ENCODE measurements around the gene PNN. TPM values are rescaled to one million over a fixed set of nuclear protein-coding genes. Genes with fewer than 3 reads are reported as not detected.
"Not testable (repeated sequence)": the region's sequence is repeated elsewhere in the genome, so short reads cannot be mapped to it uniquely, and the experiment has no call there.

The PNN gene
- 10 to 100 TPM; 19.6 to 43.1 (median 37.1) TPM for total RNA-seq

DNA sequence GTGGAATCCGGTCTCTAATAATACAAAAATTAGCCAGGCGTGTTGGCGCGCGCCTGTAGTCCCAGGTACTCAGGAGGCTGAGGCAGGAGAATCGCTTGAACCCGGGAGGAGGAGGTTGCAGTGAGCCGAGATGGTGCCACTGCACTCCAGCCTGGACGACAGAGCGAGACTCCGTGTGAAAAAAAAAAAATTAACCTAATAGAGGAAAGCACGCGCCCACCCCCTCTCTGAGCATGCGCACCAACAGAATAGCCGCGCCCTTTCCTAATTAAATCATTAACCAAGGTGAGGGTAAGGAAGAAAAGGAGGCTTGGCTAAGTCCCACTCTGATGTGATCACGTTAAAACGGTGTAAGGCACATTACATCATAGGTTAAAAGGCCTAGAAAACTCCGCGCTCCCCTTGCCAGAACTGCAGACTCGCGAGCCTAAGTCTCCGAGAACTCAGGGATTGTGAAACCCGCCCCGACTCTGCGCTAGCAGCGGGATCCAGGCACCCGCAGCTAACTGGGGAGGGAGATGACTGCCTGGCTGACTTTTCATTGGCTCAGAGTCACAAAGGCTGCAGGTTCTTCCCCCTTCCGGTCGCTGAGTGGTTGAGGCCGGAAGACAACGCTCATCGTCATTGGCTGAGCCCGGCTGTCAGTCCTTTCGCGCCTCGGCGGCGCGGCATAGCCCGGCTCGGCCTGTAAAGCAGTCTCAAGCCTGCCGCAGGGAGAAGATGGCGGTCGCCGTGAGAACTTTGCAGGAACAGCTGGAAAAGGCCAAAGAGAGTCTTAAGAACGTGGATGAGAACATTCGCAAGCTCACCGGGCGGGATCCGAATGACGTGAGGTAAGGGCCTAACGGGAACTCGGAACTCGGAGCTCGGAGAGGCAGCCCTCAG, at the start of gene PNN:
PNN (plus strand) TSS at position 695 of the 885 bp plus-strand sequence; CDS start at position 721, 26 bp downstream.
- peak; percentile 98 for ATAC-seq
- Histone ChIP-seq H3K27me3 (no peaks in the 10 kb centered on the region), H3K36me3 (peaks cover 5 to 34% of the 10 kb centered on the region in 2 donors), H3K4me1 (peaks cover 5 to 36% (median 11%) of the 10 kb centered on the region in 3 donors), H3K27ac (peak within 1 kb of the TSS; percentile 90 to 96 (median 94)), H3K9me3 (no peaks in the 10 kb centered on the region), H3K4me3 (peak within 1 kb of the TSS; percentile 57 to 89)
- WGBS, 2 donors (ENCODE audit: low coverage in 1 of 2): 0 to 1% methylated on average over 2 to 25 of the region's 56 CpGs
- TF ChIP-seq POLR2AphosphoS5 (IDR thresholded peaks at IDR 0.05) (peak; percentile 95), EP300 (IDR thresholded peaks at IDR 0.05) (no peak), POLR2A (IDR thresholded peaks at IDR 0.05) (peak; percentile 84 to 87)
- TF ChIP-seq, protein P1, sequence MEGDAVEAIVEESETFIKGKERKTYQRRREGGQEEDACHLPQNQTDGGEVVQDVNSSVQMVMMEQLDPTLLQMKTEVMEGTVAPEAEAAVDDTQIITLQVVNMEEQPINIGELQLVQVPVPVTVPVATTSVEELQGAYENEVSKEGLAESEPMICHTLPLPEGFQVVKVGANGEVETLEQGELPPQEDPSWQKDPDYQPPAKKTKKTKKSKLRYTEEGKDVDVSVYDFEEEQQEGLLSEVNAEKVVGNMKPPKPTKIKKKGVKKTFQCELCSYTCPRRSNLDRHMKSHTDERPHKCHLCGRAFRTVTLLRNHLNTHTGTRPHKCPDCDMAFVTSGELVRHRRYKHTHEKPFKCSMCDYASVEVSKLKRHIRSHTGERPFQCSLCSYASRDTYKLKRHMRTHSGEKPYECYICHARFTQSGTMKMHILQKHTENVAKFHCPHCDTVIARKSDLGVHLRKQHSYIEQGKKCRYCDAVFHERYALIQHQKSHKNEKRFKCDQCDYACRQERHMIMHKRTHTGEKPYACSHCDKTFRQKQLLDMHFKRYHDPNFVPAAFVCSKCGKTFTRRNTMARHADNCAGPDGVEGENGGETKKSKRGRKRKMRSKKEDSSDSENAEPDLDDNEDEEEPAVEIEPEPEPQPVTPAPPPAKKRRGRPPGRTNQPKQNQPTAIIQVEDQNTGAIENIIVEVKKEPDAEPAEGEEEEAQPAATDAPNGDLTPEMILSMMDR (IDR thresholded peaks at IDR 0.05): peak in 2 of 4 experiments; percentile 9 to 21

DNA sequence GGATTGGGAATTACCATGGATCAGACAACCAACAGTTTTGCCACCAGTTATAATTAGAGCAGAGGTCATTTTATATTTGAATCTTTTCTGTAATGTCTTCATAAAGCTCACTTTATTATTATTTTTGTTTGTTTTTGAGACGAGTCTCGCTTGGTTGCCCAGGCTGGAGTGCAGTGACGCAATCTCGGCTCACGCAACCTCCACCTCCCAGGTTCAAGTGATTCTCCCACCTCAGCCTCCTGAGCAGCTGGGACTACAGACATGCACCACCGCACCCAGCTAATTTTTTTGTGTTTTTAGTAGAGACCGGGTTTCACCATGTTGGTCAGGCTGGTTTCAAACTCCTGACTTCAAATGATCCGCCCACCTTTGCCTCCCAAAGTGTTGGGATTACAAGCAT, 37.2 kb upstream of the PNN start:
- peak overlapping the region; percentile 8 to 66 (median 39) for H3K27ac ChIP-seq

DNA sequence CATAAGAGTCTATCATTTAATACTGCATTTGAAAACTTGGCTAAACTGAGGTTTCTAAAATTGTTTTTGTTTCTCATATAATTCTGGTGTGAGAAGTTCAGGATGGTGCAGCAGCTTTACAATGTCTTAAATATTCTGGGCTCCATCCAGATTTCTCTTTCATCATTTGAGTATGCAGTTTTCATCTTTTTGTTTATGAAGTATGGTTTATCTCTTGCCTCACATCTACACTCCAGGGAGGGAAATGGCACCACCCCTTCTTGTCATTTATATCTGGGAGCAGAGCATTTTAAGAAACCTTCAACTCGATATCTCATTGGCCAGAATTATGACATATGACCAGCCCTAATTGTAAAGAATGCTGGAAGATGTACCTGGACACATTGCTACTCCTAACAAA, 36.6 kb upstream of the PNN start:
- WGBS, 2 donors (ENCODE audit: low coverage in 1 of 2): 33 to 40% methylated on average over 1 of the region's 1 CpG
- ATAC-seq: no peak
- no peak for TF ChIP-seq POLR2AphosphoS5 (IDR thresholded peaks at IDR 0.05)
- TF ChIP-seq EP300 (IDR thresholded peaks at IDR 0.05): no peak
- TF ChIP-seq POLR2A (IDR thresholded peaks at IDR 0.05): no peak
- H3K9me3 ChIP-seq: no peaks in the 10 kb centered on the region
- peaks cover 0 to 27% (median 0%) of the 10 kb centered on the region in 3 donors for H3K4me1 ChIP-seq
- H3K4me3 ChIP-seq: no peak overlapping the region
- no peaks in the 10 kb centered on the region for H3K27me3 ChIP-seq
- H3K27ac ChIP-seq: peak overlapping the region in 2 of 4 donors; percentile 66
- H3K36me3 ChIP-seq: peaks cover 0 to 88% of the 10 kb centered on the region in 2 donors

More for the DNA sequence above, 37.2 kb upstream of the PNN start:
- not testable (repeated sequence) for H3K9me3 ChIP-seq, ATAC-seq, H3K4me3 ChIP-seq, H3K27me3 ChIP-seq
- Histone ChIP-seq H3K36me3 (peaks cover 0 to 86% of the 10 kb centered on the region in 2 donors), H3K4me1 (peaks cover 0 to 27% (median 0%) of the 10 kb centered on the region in 3 donors)
- WGBS, 2 donors (ENCODE audit: low coverage in 1 of 2): 90 to 97% methylated on average over 5 to 8 of the region's 8 CpGs

DNA sequence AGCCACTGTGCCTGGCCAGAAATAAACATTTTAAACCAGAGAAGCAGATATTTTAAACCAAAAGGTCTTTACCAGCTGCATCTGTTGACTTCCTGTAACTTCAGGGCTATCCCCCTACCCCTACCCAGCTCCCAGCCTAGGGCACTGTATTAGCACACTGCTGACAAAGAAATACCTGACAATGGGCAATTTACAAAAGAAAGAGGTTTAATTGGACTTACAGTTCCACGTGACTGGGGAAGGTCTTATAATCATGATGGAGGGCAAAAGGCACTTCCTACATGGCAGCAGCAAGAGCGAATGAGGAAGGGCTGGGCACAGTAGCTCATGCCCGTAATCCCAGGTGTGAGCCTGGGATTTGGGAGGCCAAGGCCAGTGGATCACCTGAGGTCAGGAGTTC, 34.9 kb upstream of the PNN start:
- Histone ChIP-seq H3K27me3 (no peaks in the 10 kb centered on the region), H3K4me3 (no peak overlapping the region), H3K36me3 (peaks cover 0 to 78% of the 10 kb centered on the region in 2 donors), H3K27ac (peak overlapping the region in 2 of 4 donors; percentile 5 to 36), H3K9me3 (no peaks in the 10 kb centered on the region), H3K4me1 (peaks cover 0 to 23% (median 0%) of the 10 kb centered on the region in 3 donors)
- TF ChIP-seq EP300 (IDR thresholded peaks at IDR 0.05) (no peak), POLR2AphosphoS5 (IDR thresholded peaks at IDR 0.05) (no peak), POLR2A (IDR thresholded peaks at IDR 0.05) (no peak)
- TF ChIP-seq, protein P1 (IDR thresholded peaks at IDR 0.05): no peak
- 85 to 100% methylated on average over 1 to 3 of the region's 3 CpGs for WGBS, 2 donors (ENCODE audit: low coverage in 1 of 2)
- no peak for ATAC-seq

DNA sequence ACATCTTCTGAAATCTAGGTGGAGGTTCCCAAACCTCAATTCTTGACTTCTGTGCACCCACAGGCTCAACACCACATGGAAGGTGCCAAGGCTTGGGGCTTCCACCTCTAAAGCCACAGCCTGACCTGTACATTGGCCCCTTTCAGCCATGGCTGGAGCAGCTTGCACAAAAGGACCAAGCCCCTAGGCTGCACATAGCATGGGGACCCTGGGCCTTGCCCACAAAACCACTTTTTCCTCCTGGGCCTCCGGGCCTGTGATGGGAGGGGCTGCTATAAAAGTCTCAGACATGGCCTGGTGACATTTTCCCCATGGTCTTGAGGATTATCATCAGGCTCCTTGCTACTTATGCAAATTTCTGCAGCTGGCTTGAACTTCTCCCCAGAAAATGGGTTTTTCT, 33.4 kb upstream of the PNN start:
- not testable (repeated sequence) for ATAC-seq, H3K27me3 ChIP-seq, H3K4me3 ChIP-seq, H3K9me3 ChIP-seq, H3K27ac ChIP-seq
- H3K4me1 ChIP-seq: peaks cover 0 to 10% (median 0%) of the 10 kb centered on the region in 3 donors
- peaks cover 0 to 74% of the 10 kb centered on the region in 2 donors for H3K36me3 ChIP-seq
- WGBS, 2 donors (ENCODE audit: low coverage in 1 of 2): 100% methylated on average over 1 of the region's 1 CpG; no CpG with 5 or more reads in 1 of the 2 donors

DNA sequence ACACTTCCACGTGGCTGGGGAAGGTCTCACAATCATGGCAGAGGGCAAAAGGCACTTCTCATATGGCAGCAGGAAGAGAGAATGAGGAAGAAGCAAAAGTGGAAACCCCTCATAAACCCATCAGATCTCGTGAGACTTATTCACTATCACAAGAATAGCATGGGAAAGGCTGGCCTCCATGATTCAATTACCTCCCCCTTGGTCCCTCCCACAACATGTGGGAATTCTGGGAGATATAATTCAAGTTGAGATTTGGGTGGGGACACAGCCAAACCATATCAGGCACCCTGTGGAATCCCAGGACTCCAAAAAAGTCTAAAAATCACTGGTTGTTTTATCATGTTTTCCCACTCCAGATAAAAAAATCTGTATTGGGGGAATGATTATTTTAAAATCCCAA, 31.8 kb upstream of the PNN start:
- 92% methylated on average over 1 of the region's 2 CpGs; no CpG with 5 or more reads in 1 of the 2 donors for WGBS, 2 donors (ENCODE audit: low coverage in 1 of 2)
- not testable (repeated sequence) for H3K9me3 ChIP-seq
- H3K36me3 ChIP-seq: peaks cover 0 to 74% of the 10 kb centered on the region in 2 donors

More for the DNA sequence above, 31.8 kb upstream of the PNN start:
- not testable (repeated sequence) for H3K4me3 ChIP-seq, H3K27me3 ChIP-seq, H3K4me1 ChIP-seq, H3K27ac ChIP-seq, ATAC-seq

All from gastroesophageal sphincter (tissue), 4 donors.